Measurements from ENCODE around the gene LEPROT. TPM values are rescaled to one million over a fixed set of nuclear protein-coding genes. Genes with fewer than 3 reads are reported as not detected.

LEPROT gene
- total RNA-seq, 2 experiments from 2014 or later = 11.3 to 12.6 TPM

- Mint-ChIP-seq H3K4me1 (ENCODE audit: low read depth) (no peaks in the 10 kb centered on the region), H3K36me3 (ENCODE audit: low read depth) (no peaks in the 10 kb centered on the region), H3K9me3 (peaks cover 2% of the 10 kb centered on the region), H3K4me3 (no peak overlapping the region), H3K27me3 (peaks cover 5% of the 10 kb centered on the region), H3K27ac (no peak overlapping the region)
- CTCF ChIA-PET = interaction anchor here (0.6 to 1.1 kb wide), 5 partner anchors 8 to 173 kb away, joined by 3 read pairs; no protein-coding TSS in a partner anchor
- POLR2A ChIA-PET = no interaction called here
- ATAC-seq (no peak), DNase-seq (no peak)
- TF ChIP-seq CTCF (IDR thresholded peaks at IDR 0.05) = no peak
- intact Hi-C loops (cut with micrococcal nuclease) = no loop called here
Observed at GRCh38 chr1:65409816-65410326, 10.6 kb upstream of the LEPROT start.

DNA sequence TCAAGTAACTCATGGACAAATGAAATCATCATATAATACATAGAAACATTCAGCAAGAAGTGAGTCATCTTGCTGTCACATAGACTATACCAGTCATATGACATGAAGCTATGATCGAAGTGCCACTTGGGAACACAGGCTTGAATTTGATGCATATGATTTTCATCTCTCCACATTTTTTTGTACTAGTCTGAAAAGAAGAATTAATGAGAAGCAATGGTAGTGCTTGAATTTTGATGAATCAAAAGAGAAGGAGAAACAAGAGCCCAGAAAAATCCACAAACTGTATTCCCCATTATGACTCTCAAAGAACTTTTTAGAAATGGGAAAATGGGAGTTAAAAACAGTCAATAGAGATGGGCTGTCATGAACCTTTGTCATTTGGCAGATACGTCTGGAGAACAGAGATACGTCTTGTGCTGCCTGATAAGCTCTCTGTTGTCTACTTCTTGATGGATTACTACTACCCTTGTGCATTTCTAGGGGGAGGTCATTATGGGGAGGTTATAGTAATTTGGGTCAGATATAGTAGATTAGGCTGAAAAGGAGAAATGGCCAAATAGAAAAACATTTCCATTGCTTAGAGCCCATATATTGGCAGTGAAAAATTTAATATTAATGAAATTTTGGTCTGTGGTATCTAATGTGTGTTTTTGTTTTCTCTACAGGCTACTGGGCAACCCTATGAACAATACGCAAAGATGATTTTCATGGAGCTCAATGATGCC lies 8.0 kb upstream of the LEPROT start:
- H3K9me3 Mint-ChIP-seq = peaks cover 2% of the 10 kb centered on the region
- ATAC-seq (peak; percentile 49), DNase-seq (no peak)
- intact Hi-C loops (cut with micrococcal nuclease) = no loop called here
- H3K27me3 Mint-ChIP-seq = peaks cover 1% of the 10 kb centered on the region
- no peaks in the 10 kb centered on the region for H3K4me1 Mint-ChIP-seq (ENCODE audit: low read depth)
- no peaks in the 10 kb centered on the region for H3K36me3 Mint-ChIP-seq (ENCODE audit: low read depth)
- H3K27ac Mint-ChIP-seq = no peak overlapping the region
- no peak overlapping the region for H3K4me3 Mint-ChIP-seq
- POLR2A ChIA-PET = no interaction called here
- CTCF ChIA-PET = interaction anchor here (0.7 to 1.6 kb wide), 3 partner anchors 9 to 19 kb away, joined by 3 to 5 read pairs (median 3); no protein-coding TSS in a partner anchor
- TF ChIP-seq CTCF (IDR thresholded peaks at IDR 0.05) = no peak

DNA sequence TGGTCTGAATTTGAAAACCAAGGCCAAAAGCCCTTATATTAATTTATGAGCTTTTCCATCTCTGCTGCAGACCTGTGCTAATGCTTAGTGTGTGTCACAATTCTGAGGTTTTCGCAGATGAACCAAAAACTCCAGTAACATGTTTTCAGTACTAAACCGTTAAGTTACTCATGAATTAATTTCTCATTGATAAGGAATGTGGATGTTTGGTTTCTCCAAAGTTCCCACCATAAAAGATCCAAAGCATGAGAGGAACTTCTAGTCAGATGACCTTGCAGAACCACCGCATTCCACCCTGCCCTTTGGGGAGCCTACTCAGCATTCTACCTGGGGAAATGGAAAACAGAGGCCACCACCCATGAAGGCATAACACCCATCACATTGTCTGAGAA lies 7.5 kb upstream of the LEPROT start:
- Mint-ChIP-seq H3K27ac (no peak overlapping the region), H3K36me3 (ENCODE audit: low read depth) (no peaks in the 10 kb centered on the region), H3K9me3 (peaks cover 2% of the 10 kb centered on the region), H3K4me3 (no peak overlapping the region), H3K4me1 (ENCODE audit: low read depth) (no peaks in the 10 kb centered on the region), H3K27me3 (peaks cover 1% of the 10 kb centered on the region)
- ChIA-PET CTCF (interaction anchor here (0.7 to 1.6 kb wide), 3 partner anchors 10 to 19 kb away, joined by 3 to 5 read pairs (median 3); no protein-coding TSS in a partner anchor), POLR2A (no interaction called here)
- ATAC-seq (no peak), DNase-seq (no peak)
- intact Hi-C loops (cut with micrococcal nuclease) = no loop called here
- TF ChIP-seq CTCF (IDR thresholded peaks at IDR 0.05) = no peak

GRCh38 chr1:65414538-65414937 lies 5.9 kb upstream of the LEPROT start:
- H3K36me3 Mint-ChIP-seq (ENCODE audit: low read depth) = no peaks in the 10 kb centered on the region
- ChIA-PET POLR2A (no interaction called here), CTCF (no interaction called here)
- H3K4me1 Mint-ChIP-seq (ENCODE audit: low read depth) = peaks cover 6% of the 10 kb centered on the region
- intact Hi-C loops (cut with micrococcal nuclease) = no loop called here
- H3K27ac Mint-ChIP-seq = no peak overlapping the region
- H3K27me3 Mint-ChIP-seq = peaks cover 1% of the 10 kb centered on the region
- no peak for TF ChIP-seq CTCF (IDR thresholded peaks at IDR 0.05)
- no peak overlapping the region for H3K4me3 Mint-ChIP-seq
- no peak for ATAC-seq
- peaks cover 2% of the 10 kb centered on the region for H3K9me3 Mint-ChIP-seq
- no peak for DNase-seq

DNA sequence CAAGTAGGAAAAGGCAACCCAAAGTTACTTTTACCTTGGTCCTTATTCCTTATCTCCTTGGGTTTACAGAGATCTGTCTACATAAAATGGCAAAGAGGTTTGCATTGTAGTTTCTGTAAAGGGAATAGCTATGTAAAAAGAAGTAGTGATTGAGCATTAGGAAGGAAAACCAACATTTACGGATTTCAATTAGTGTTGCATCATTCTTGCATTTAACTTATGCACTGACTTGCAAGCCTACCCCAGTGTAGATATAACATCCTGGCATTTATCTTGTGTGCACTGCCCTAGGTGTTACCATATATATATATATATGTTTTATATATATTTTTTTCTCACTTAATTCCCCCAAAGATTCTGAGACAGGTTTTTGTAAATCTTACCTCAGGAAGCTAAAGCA lies 3.7 kb upstream of the LEPROT start:
- Mint-ChIP-seq H3K27ac (no peak overlapping the region), H3K4me3 (no peak overlapping the region), H3K36me3 (ENCODE audit: low read depth) (no peaks in the 10 kb centered on the region), H3K9me3 (no peaks in the 10 kb centered on the region), H3K27me3 (peaks cover 1% of the 10 kb centered on the region), H3K4me1 (ENCODE audit: low read depth) (peaks cover 6% of the 10 kb centered on the region)
- ATAC-seq (no peak), DNase-seq (no peak)
- no peak for TF ChIP-seq CTCF (IDR thresholded peaks at IDR 0.05)
- POLR2A ChIA-PET = no interaction called here
- CTCF ChIA-PET = interaction anchor here (1.3 to 1.9 kb wide), 2 partner anchors 7 to 12 kb away, joined by 3 to 8 read pairs; no protein-coding TSS in a partner anchor
- intact Hi-C loops (cut with micrococcal nuclease) = no loop called here

All from activated CD8-positive, alpha-beta T cell treated with anti-CD3 and anti-CD28 coated beads for 36 hours (primary cell).